ENCODE results near the gene TEX51. TPM values are rescaled to one million over a fixed set of nuclear protein-coding genes. Genes with fewer than 3 reads are reported as not detected.

The TEX51 gene
- total RNA-seq, 3 donors from 2014 or later, result not detected

DNA sequence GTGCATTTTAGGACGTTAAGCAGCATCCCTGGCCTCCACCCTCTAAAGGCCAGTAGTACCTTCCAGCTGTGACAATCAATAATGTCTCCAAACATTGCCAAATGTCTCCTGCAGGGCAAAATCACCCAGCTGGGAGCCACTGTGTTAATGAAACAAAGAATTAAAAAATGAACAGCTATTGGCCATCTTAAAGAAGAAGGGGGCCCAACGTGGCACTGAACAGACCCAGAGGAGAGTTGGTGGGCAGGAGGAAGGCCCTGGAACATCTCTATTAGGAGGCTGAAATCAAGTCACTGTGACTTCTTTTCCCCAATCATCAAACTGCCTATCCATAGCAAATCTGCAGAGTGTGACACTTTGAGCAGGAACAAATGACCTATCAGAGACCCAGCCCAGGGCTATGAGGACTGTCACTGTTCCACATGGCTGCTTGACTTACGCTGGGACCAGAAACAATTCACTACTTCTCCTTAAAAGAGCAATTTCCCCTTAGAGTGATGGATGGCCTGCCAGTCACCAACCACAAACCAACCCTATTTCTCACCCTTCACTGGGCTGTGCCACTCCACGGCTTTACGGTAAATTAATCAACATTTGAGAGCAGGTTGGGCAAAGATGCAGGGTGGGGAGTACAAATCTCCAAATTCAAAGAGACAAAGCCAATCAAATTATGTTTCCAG lies 35.2 kb upstream of the TEX51 start:
- Mint-ChIP-seq H3K27me3 (ENCODE audit: low read depth) (peaks cover 16% of the 10 kb centered on the region), H3K9me3 (no peaks in the 10 kb centered on the region), H3K36me3 (ENCODE audit: insufficient read depth) (no peaks in the 10 kb centered on the region), H3K4me3 (no peak overlapping the region), H3K4me1 (ENCODE audit: low read depth) (no peaks in the 10 kb centered on the region)
- DNase-seq (no peak), ATAC-seq (no peak)

DNA sequence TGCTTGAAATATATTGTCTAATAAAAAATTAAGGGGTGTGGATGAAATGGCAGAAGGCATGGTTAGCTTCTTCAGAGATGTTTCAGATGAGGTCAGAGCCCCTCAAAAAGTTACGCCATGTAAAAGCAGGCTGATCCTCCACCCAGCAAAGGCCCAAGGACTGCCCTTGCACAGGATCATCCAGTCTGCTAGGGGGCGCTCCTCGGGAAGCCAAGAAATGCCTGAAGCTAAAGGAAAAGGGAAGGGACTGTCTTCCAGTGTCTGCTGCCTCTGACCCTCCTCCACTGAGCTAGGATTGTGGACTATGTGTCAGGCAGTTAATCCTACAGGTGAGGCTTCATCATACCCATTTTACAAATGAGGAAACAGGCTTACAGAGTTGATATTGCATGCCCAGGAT lies 33.8 kb upstream of the TEX51 start:
- Mint-ChIP-seq H3K36me3 (ENCODE audit: insufficient read depth) (no peaks in the 10 kb centered on the region), H3K4me3 (no peak overlapping the region), H3K27me3 (ENCODE audit: low read depth) (peaks cover 14% of the 10 kb centered on the region), H3K9me3 (no peaks in the 10 kb centered on the region), H3K4me1 (ENCODE audit: low read depth) (no peaks in the 10 kb centered on the region)
- ATAC-seq (no peak), DNase-seq (no peak)

DNA sequence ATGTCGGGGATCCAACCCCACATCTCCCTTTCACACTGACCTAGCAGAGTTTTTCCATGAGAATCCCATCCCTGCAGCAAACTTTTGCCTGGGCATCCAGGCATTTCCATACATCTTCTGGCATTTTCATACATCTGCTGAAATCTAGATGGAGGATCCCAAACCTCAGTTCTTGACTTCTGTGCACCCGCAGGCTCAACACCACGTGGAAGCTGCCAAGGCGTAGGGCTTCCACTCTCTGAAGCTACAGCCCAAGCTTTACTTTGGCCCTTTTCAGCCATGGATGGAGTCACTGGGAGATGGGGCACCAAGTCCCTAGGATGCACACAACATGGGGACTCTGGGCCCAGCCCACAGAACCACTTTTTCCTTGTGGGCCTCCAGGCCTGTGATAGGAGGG lies 32.2 kb upstream of the TEX51 start:
- no peak for ATAC-seq
- Mint-ChIP-seq H3K4me1 (ENCODE audit: low read depth) (no peaks in the 10 kb centered on the region), H3K4me3 (no peak overlapping the region), H3K9me3 (no peaks in the 10 kb centered on the region), H3K36me3 (ENCODE audit: insufficient read depth) (no peaks in the 10 kb centered on the region), H3K27me3 (ENCODE audit: low read depth) (peaks cover 11% of the 10 kb centered on the region)
- no peak for DNase-seq

DNA sequence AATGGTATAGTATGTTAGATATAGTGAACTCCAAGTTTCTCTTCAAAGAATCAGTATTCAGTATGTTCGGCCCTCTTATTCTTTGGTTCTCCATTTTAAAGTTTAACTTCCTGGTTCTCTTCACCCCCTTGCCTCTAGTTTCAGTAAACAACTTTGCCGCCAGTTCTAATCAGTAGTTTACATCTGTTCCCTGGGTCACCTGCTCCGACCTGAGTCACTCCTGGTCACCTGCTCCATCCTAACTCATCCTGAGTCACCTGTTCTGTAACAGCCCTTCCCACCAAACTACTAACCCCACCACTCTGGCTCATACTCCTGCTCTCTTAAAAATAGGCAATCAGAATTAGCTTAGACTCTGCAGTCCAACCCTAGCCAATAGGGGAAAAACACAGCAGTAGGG lies 23.7 kb upstream of the TEX51 start:
- Mint-ChIP-seq H3K27me3 (ENCODE audit: low read depth) (no peaks in the 10 kb centered on the region), H3K4me3 (no peak overlapping the region), H3K9me3 (peaks cover 14% of the 10 kb centered on the region), H3K4me1 (ENCODE audit: low read depth) (no peaks in the 10 kb centered on the region), H3K36me3 (ENCODE audit: insufficient read depth) (no peaks in the 10 kb centered on the region)
- ATAC-seq (no peak), DNase-seq (no peak)

DNA sequence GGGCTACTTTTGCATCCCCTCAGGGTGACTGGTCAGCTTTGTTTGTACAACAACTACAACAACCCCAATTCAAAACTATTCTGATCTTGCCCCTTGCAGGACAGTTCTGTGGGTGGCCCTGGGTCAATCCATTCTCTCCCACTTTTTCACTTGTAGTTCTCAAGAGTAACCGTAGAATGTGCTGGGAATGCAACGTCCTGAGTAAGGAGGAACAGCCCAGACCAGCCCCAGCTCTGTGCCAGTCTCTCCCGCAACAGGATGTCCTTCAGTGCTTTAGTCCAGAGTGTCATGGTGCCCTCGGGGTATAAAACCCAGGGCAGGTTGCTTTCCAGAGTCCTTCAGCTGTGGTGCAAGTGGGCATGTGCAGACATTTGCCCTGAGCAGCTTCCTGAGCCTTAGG lies 22.1 kb upstream of the TEX51 start:
- Mint-ChIP-seq H3K4me1 (ENCODE audit: low read depth) (no peaks in the 10 kb centered on the region), H3K4me3 (no peak overlapping the region)

DNA sequence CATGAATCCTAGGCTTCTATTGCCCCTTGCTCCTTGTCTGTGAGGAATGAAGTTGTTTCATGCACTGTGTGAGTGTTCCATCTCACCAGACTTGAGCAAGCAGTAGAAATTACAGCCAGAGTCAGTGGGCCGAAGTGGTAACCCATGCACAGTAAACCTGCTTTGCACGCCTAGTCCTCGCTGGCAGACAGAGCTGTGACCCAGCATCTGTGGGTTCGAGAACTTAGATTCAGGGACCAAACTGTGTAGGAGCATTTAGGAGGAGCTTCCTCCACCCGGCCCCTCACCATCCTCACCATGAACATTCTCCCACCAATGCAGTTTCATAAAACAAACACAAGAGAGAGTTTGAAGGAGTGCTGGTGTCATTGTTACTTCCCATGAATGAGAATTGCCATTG lies 21.6 kb upstream of the TEX51 start:
- Mint-ChIP-seq H3K36me3 (ENCODE audit: insufficient read depth) (no peaks in the 10 kb centered on the region), H3K4me3 (no peak overlapping the region), H3K4me1 (ENCODE audit: low read depth) (no peaks in the 10 kb centered on the region), H3K27me3 (ENCODE audit: low read depth) (no peaks in the 10 kb centered on the region), H3K9me3 (peaks cover 14% of the 10 kb centered on the region)
- DNase-seq, result no peak
- no peak for ATAC-seq

More for the DNA sequence above, 22.1 kb upstream of the TEX51 start:
- no peaks in the 10 kb centered on the region for H3K36me3 Mint-ChIP-seq (ENCODE audit: insufficient read depth)
- ATAC-seq (no peak), DNase-seq (no peak)
- H3K9me3 Mint-ChIP-seq, result peaks cover 14% of the 10 kb centered on the region
- no peaks in the 10 kb centered on the region for H3K27me3 Mint-ChIP-seq (ENCODE audit: low read depth)

DNA sequence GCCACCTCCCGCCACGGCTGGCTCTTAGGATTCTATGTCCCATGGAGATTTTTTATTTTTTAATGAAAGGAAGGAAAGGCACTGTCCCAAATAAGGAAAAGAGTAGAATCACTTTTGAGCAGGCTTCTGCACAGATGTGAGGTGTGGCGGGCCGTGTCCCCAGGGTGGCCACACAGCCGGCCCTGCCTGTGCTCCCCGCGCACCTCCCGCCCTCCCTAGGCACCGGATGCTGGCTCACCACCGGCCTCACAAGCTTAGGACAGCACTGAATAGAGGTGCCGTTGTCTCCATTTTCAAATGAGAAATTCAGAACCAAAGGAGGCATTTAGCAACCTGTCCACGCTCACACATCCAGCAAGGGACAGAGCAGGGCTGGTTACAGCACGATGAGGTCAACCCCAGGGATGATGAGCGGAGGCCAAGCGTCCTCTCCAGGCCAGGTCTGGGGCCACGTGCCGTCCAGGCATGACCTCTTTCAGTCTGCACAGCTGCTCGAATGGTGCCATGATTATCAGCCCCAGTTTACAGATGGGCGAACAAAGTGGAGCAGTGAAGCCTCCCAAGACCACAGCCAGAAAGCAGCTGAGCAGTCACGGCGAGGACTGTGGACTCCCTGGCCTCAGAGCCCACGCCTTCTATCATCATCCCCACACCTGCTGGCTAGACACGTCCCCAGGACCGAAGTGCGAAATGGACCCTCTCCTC lies 20.7 kb upstream of the TEX51 start:
- Mint-ChIP-seq H3K4me1 (ENCODE audit: low read depth) (no peaks in the 10 kb centered on the region), H3K36me3 (ENCODE audit: insufficient read depth) (no peaks in the 10 kb centered on the region), H3K4me3 (no peak overlapping the region), H3K27me3 (ENCODE audit: low read depth) (no peaks in the 10 kb centered on the region), H3K9me3 (peaks cover 14% of the 10 kb centered on the region)
- DNase-seq (no peak), ATAC-seq (no peak)

DNA sequence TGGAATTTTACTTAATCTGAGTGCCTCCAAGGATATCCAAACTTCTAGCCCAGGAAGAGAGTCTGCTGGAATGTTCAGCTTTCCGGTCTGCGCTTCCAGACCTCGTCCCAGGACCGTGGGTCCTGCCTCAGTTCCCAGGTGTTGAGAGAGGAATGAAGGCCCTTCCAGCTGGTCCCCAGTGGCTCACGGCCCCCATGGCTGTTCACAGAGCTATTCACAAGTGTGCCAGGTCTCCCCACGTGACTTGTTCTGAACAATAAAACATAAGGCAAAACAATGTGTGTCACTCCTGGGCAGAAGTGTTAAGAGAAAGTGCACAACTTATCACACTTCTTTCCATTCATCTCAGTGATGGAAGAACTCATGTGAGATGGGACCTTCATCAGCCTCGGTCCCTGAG lies 20.1 kb upstream of the TEX51 start:
- H3K4me3 Mint-ChIP-seq, result no peak overlapping the region
- peaks cover 14% of the 10 kb centered on the region for H3K9me3 Mint-ChIP-seq
- H3K27me3 Mint-ChIP-seq (ENCODE audit: low read depth), result no peaks in the 10 kb centered on the region
- H3K36me3 Mint-ChIP-seq (ENCODE audit: insufficient read depth), result no peaks in the 10 kb centered on the region
- DNase-seq (no peak), ATAC-seq (no peak)
- no peaks in the 10 kb centered on the region for H3K4me1 Mint-ChIP-seq (ENCODE audit: low read depth)

DNA sequence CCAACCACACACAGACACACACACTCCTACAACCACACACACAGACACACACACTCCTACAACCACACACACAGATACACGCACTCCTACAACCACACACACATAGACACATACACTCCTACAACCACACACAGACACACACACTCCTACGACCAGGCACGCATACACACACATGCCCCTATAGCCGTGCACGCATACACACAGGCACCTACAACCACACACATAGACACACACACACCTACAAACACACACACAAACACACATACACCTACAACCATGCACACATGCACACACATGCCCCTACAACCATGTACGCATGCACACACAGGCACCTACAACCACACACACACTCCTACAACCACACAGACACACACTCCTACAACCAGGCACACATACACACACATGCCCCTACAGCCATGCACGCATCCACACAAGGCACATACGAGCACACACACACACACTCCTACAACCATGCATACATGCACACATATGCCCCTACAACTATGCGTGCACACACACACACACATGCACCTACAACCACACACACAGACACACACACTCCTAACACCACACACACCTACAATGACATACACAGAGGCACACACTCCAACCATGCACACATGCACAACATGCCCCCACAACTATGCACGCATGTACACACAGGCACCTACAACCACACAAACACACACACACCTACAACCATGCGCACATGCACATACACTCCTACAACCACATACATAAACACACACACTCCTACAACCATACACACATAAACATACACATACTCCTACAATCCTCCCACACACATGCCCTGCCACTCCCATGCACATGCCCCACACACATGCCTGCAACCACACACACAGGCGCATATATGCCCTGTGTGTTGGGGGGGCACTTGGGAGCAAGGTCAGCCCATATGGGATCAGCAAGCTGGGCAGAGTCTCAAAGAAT lies 19.1 kb upstream of the TEX51 start:
- no peaks in the 10 kb centered on the region for H3K27me3 Mint-ChIP-seq (ENCODE audit: low read depth)
- H3K4me3 Mint-ChIP-seq, result no peak overlapping the region
- H3K9me3 Mint-ChIP-seq, result peaks cover 11% of the 10 kb centered on the region
- ATAC-seq, result no peak
- no peaks in the 10 kb centered on the region for H3K4me1 Mint-ChIP-seq (ENCODE audit: low read depth)
- H3K36me3 Mint-ChIP-seq (ENCODE audit: insufficient read depth), result no peaks in the 10 kb centered on the region
- DNase-seq, result no peak

DNA sequence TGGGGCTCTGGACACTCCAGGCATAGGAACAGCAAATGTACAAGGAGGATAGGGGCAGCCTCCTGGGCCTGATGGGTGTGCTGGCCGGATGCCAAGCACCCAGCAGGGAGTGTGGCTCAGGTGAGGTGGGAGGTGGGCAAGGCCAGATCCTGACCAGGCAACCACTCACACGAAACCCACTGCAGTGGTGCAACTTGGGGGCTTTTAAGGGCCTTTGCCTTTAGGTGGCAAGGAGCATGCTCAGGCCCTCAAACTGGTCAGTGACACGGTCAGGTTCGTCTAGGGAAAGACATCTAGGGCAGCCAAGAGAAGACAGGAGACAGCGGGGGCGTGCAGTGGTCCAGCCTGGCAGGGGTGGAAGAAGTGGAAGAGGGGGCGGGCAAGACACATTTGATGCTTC lies 18.4 kb upstream of the TEX51 start:
- H3K4me1 Mint-ChIP-seq (ENCODE audit: low read depth), result no peaks in the 10 kb centered on the region
- H3K9me3 Mint-ChIP-seq, result peaks cover 7% of the 10 kb centered on the region
- ATAC-seq, result no peak
- no peak overlapping the region for H3K4me3 Mint-ChIP-seq
- no peaks in the 10 kb centered on the region for H3K27me3 Mint-ChIP-seq (ENCODE audit: low read depth)
- no peaks in the 10 kb centered on the region for H3K36me3 Mint-ChIP-seq (ENCODE audit: insufficient read depth)
- no peak for DNase-seq

DNA sequence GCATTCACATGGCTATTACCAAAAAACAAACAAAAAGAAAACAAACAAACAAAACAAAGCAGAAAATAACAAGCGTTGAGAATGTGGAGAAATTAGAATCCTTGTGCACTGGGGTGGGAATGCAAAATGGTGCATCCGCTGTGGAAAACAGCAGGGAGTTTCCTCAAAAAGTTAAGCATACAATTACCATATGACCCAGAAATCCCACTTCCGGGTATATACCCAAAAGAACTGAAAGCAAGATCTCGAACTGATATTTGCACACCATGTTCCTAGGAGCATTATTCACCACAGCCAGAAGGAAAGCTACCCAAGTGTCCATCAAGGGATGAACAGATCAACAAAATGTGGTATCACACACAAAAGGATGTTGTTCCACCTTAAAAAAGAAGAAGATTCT lies 17.9 kb upstream of the TEX51 start:
- Mint-ChIP-seq H3K36me3 (ENCODE audit: insufficient read depth) (no peaks in the 10 kb centered on the region), H3K27me3 (ENCODE audit: low read depth) (no peaks in the 10 kb centered on the region), H3K4me1 (ENCODE audit: low read depth) (no peaks in the 10 kb centered on the region), H3K9me3 (peaks cover 2% of the 10 kb centered on the region), H3K4me3 (no peak overlapping the region)
- no peak for DNase-seq
- no peak for ATAC-seq

DNA sequence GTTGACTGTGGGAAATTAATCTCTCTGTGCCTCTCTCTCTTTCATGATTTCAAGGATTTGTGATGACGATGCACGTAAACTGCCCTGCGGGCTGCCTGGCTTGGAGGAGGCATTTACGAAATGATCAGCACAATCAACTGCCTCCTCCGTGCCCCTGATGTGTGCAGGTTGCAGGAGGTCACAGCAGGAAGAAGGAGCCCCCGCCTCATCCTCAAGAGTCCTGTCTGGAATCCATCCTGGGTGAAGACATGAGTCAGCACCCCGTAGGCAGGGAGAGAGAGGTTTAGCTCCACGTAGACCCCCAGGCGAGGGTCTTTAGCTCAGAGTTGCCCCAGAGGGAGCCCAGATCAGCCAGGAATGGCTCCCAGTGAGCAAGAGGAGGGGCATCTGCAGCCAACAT lies 17.1 kb upstream of the TEX51 start:
- Mint-ChIP-seq H3K4me1 (ENCODE audit: low read depth) (peaks cover 2% of the 10 kb centered on the region), H3K4me3 (no peak overlapping the region), H3K27me3 (ENCODE audit: low read depth) (peaks cover 3% of the 10 kb centered on the region), H3K36me3 (ENCODE audit: insufficient read depth) (no peaks in the 10 kb centered on the region), H3K9me3 (no peaks in the 10 kb centered on the region)
- ATAC-seq (no peak), DNase-seq (no peak)

DNA sequence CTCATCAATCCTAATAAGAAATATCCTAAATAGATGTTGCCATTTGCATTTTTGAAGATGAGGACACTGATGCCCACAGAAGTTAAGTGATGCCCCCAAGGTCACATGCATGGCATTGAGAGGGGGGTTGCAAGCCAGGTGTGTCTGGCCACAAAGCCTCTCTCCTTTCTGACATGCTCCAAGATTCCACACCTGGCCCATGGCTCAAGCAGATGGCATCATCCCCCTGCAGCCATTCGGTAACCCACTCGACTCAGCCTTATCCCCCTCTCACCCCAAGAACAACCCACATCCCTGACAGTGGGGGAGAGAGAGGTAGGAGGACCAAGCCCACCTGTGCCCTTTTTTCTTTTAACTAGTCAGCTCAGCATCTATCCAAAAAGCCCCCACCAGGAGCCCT lies 16.5 kb upstream of the TEX51 start:
- Mint-ChIP-seq H3K4me3 (no peak overlapping the region), H3K9me3 (no peaks in the 10 kb centered on the region), H3K4me1 (ENCODE audit: low read depth) (peaks cover 4% of the 10 kb centered on the region), H3K36me3 (ENCODE audit: insufficient read depth) (no peaks in the 10 kb centered on the region), H3K27me3 (ENCODE audit: low read depth) (peaks cover 8% of the 10 kb centered on the region)
- DNase-seq, result no peak
- ATAC-seq, result no peak

DNA sequence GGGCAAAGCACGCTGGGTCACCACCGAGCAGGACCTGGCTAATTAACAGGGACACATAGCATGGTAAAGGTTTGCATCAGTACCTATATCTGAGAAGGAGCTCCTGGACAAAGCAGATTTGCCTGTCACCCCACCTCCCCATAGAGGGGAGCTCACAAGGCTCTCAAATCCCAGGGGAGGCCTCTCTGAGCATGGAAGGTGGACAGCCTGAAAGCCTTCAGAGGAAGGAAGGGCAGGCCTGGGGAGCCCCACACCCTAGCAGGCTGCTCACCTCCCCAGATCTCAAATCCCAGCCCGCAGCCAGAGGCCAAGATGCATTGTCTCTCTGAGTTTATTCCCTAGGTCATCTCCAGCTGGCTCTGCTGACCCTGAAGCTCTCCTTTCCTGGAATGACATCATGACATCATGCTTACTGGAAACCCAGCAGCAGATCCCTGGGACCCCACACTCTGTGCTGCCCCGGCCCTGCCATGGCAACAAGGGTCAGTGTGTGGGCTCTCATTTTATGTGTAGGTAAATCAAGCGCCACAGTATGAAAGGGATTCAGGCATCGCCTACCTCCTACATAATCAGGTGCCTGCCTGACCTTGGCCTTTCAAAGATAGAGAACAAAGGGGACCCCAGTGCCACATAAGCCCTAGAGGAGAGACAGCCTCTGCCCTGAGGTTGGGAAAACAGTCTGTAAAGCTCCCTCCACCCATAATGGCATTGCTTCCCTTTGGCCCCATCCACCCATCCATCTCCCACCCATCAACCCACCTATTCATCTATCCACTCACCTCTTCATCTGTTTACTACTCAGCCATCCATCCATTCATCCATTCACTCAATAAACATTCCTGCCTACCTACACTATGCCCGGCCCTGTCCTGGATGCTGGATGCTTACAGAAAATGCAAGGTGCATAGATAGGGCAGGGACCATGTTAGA lies 15.7 kb upstream of the TEX51 start:
- Mint-ChIP-seq H3K4me3 (no peak overlapping the region), H3K4me1 (ENCODE audit: low read depth) (peaks cover 4% of the 10 kb centered on the region), H3K27me3 (ENCODE audit: low read depth) (peaks cover 9% of the 10 kb centered on the region), H3K36me3 (ENCODE audit: insufficient read depth) (no peaks in the 10 kb centered on the region), H3K9me3 (no peaks in the 10 kb centered on the region)
- DNase-seq (no peak), ATAC-seq (no peak)
